Measurements from ENCODE around the gene RAB7B.

Gene RAB7B

DNA sequence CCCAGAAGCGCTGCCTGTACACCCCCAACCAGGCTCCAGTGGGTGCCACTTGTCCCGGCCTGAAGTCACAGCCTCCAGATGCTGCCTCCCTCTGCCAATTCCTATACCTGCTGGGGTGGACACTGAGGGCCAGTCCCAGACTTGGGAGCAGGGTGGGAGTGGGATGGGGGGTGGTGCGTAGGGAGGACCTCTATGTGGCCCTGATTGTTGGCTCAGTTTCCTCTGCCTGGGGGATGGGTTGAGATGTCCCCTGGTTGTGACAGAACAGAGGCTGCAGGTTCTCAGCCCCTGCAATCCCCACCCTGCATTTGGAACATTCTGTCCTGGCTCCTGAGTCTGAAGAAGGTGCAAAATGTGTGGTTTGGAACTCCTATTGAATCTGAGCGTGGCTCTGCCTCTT lies 27.2 kb downstream of the RAB7B start:
- H3K9ac ChIP-seq (ENCODE audit: low read length in 5 of 5), result no peak overlapping the region
- peaks cover 0 to 17% (median 4%) of the 10 kb centered on the region in 5 donors for H3K36me3 ChIP-seq (ENCODE audit: control insufficient read depth in 5 of 5, insufficient read depth in 5 of 5, low read length in 5 of 5)

DNA sequence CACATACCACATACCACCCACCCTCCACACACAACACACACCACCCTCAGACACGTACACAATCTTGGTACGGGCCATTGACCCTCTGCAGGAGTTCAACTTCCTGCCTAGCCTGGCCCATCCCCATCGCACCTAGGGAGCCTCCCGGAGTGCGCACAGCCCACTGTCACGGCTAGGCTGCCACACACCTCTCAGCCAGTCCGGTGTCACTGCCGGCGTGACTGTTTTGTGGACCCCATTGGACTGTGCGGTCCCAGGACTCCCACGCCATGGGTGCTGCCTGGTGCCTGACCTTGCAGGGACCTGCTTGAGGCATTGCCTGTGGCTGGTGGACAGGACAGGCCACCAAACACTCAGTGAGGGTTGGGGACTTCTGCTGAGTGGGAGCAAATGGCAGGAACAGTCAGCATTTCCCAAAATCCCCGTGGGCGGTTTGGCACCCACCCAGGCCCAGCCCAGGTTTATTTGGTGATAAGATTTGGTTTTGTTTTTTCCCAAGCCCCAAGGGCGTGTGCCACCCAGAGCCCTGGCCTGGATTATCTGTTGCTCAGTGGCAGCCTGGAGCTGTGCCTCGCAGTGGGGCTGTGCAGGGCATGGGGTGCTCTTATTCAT lies 27.7 kb downstream of the RAB7B start:
- Histone ChIP-seq H3K4me3 (ENCODE audit: low read depth in 1 of 5, low read length in 5 of 5) (no peak overlapping the region), H3K4me1 (ENCODE audit: control insufficient read depth in 5 of 5, insufficient read depth in 5 of 5, low read length in 5 of 5) (peaks cover 0 to 6% (median 2%) of the 10 kb centered on the region in 5 donors), H3K9ac (ENCODE audit: low read length in 5 of 5) (no peak overlapping the region), H3K36me3 (ENCODE audit: control insufficient read depth in 5 of 5, insufficient read depth in 5 of 5, low read length in 5 of 5) (peaks cover 0 to 17% (median 4%) of the 10 kb centered on the region in 5 donors), H3K9me3 (ENCODE audit: control insufficient read depth in 5 of 5, low read length in 5 of 5) (no peaks in the 10 kb centered on the region), H3K27me3 (ENCODE audit: control insufficient read depth in 5 of 5, insufficient read depth in 4 of 5, low read length in 5 of 5) (no peaks in the 10 kb centered on the region), H3K27ac (ENCODE audit: low read depth, low read length) (no peak overlapping the region)

More for the DNA sequence above, 27.2 kb downstream of the RAB7B start:
- H3K27ac ChIP-seq (ENCODE audit: low read depth, low read length), result no peak overlapping the region
- H3K9me3 ChIP-seq (ENCODE audit: control insufficient read depth in 5 of 5, low read length in 5 of 5), result no peaks in the 10 kb centered on the region
- H3K4me1 ChIP-seq (ENCODE audit: control insufficient read depth in 5 of 5, insufficient read depth in 5 of 5, low read length in 5 of 5), result peaks cover 0 to 6% (median 2%) of the 10 kb centered on the region in 5 donors
- no peak overlapping the region for H3K4me3 ChIP-seq (ENCODE audit: low read depth in 1 of 5, low read length in 5 of 5)
- no peaks in the 10 kb centered on the region for H3K27me3 ChIP-seq (ENCODE audit: control insufficient read depth in 5 of 5, insufficient read depth in 4 of 5, low read length in 5 of 5)

DNA sequence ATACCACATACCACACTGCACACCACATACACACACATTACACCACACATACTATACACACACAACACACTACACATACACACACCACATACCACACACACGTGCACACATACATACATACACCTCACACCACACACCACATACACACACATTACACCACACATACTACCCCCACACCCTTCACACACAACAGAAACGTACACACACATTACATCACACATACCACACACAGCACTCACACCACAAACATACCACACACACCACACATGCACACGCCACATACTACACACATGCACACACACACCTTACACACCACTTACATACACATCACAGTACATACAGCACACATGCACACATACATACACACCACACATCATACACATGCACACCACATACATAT lies 28.5 kb downstream of the RAB7B start:
- no peak overlapping the region for H3K9ac ChIP-seq (ENCODE audit: low read length in 5 of 5)
- H3K27ac ChIP-seq (ENCODE audit: low read depth, low read length), result no peak overlapping the region
- no peaks in the 10 kb centered on the region for H3K27me3 ChIP-seq (ENCODE audit: control insufficient read depth in 5 of 5, insufficient read depth in 4 of 5, low read length in 5 of 5)
- H3K4me1 ChIP-seq (ENCODE audit: control insufficient read depth in 5 of 5, insufficient read depth in 5 of 5, low read length in 5 of 5), result peaks cover 0 to 6% (median 2%) of the 10 kb centered on the region in 5 donors
- H3K36me3 ChIP-seq (ENCODE audit: control insufficient read depth in 5 of 5, insufficient read depth in 5 of 5, low read length in 5 of 5), result peaks cover 0 to 10% (median 4%) of the 10 kb centered on the region in 5 donors
- H3K9me3 ChIP-seq (ENCODE audit: control insufficient read depth in 5 of 5, low read length in 5 of 5), result no peaks in the 10 kb centered on the region
- no peak overlapping the region for H3K4me3 ChIP-seq (ENCODE audit: low read depth in 1 of 5, low read length in 5 of 5)

DNA sequence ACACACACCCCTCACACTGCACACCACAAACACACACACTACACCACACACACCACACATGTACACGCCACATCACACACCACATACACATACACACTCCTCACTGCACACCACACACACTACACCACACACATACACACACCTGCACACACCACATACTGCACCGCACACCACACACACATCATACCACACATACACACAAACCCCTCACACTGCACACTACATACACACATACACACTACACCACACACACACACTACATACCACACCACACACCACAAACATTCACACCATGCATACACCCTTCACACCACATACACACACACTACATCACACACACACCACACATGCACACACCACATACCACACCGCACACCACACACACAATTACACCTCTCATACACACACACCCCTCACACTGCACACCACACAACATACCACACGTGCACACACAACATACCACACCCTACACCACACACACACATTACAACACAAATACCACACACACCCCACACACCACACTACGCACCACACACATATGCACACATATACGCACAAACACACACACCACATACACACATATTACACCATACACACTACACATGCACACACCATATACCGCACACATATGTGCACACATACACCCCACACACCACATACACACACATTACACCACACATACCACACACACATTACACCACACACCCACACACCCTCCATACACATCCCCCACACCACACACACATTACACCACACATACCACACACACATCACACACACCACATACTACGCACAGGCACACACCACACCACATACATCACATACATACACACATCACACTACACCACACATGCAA lies 29.6 kb downstream of the RAB7B start:
- Histone ChIP-seq H3K27ac (ENCODE audit: low read depth, low read length) (no peak overlapping the region), H3K4me3 (ENCODE audit: low read depth in 1 of 5, low read length in 5 of 5) (no peak overlapping the region), H3K36me3 (ENCODE audit: control insufficient read depth in 5 of 5, insufficient read depth in 5 of 5, low read length in 5 of 5) (peaks cover 0 to 7% (median 4%) of the 10 kb centered on the region in 5 donors), H3K27me3 (ENCODE audit: control insufficient read depth in 5 of 5, insufficient read depth in 4 of 5, low read length in 5 of 5) (no peaks in the 10 kb centered on the region), H3K4me1 (ENCODE audit: control insufficient read depth in 5 of 5, insufficient read depth in 5 of 5, low read length in 5 of 5) (peaks cover 0 to 6% (median 2%) of the 10 kb centered on the region in 5 donors), H3K9ac (ENCODE audit: low read length in 5 of 5) (no peak overlapping the region), H3K9me3 (ENCODE audit: control insufficient read depth in 5 of 5, low read length in 5 of 5) (no peaks in the 10 kb centered on the region)

DNA sequence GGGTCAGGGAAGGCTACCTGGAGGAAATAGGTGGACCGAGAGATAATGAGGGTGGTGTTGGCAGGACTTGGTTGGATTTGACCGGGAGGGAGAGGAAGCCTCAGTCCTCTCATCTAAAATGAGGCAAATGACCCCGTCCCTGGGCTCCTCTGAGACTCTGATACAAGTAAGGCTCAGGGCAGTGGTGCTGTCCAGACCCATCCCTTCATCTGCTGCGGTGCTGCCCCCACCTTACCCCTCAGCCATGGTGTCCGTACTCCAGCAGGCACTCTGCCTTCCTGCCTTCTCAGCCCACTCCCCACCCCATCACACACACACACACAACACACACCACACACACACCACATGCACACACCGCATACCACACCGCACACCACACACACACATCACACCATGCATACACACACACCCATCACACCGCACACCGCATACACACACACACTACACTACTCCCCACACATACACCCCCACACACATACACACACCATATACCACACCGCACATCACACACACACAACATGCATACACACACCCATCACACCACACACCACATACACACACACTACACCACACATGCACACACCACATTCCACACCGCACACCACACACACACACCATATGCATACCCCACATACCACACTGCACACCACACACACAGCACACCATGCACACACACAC lies 30.6 kb downstream of the RAB7B start:
- Histone ChIP-seq H3K9me3 (ENCODE audit: control insufficient read depth in 5 of 5, low read length in 5 of 5) (no peaks in the 10 kb centered on the region), H3K4me1 (ENCODE audit: control insufficient read depth in 5 of 5, insufficient read depth in 5 of 5, low read length in 5 of 5) (peaks cover 0 to 6% (median 2%) of the 10 kb centered on the region in 5 donors), H3K36me3 (ENCODE audit: control insufficient read depth in 5 of 5, insufficient read depth in 5 of 5, low read length in 5 of 5) (no peaks in the 10 kb centered on the region), H3K27ac (ENCODE audit: low read depth, low read length) (no peak overlapping the region), H3K9ac (ENCODE audit: low read length in 5 of 5) (no peak overlapping the region), H3K4me3 (ENCODE audit: low read depth in 1 of 5, low read length in 5 of 5) (no peak overlapping the region), H3K27me3 (ENCODE audit: control insufficient read depth in 5 of 5, insufficient read depth in 4 of 5, low read length in 5 of 5) (no peaks in the 10 kb centered on the region)

DNA sequence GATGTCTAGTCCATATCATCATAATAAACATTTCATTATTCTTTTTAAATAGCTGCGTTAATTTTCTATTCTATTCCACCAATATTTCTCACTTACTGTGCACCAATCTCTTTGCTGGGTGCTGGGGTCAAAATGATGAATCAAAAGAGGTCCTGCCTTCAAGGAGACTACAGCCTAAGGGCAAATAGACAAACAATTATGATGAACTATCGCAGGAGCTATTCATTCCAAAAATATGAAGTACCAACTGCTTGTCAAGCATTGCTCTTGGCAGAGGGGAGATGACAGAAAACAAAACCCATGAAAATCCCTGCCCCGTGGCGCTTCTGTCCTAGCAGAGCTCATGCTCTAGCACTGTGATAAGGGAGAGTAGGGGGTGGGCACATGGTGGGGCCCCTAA lies 31.1 kb downstream of the RAB7B start:
- Histone ChIP-seq H3K9me3 (ENCODE audit: control insufficient read depth in 5 of 5, low read length in 5 of 5) (no peaks in the 10 kb centered on the region), H3K27me3 (ENCODE audit: control insufficient read depth in 5 of 5, insufficient read depth in 4 of 5, low read length in 5 of 5) (no peaks in the 10 kb centered on the region), H3K4me1 (ENCODE audit: control insufficient read depth in 5 of 5, insufficient read depth in 5 of 5, low read length in 5 of 5) (peaks cover 0 to 5% (median 2%) of the 10 kb centered on the region in 5 donors), H3K9ac (ENCODE audit: low read length in 5 of 5) (no peak overlapping the region), H3K27ac (ENCODE audit: low read depth, low read length) (no peak overlapping the region), H3K36me3 (ENCODE audit: control insufficient read depth in 5 of 5, insufficient read depth in 5 of 5, low read length in 5 of 5) (no peaks in the 10 kb centered on the region), H3K4me3 (ENCODE audit: low read depth in 1 of 5, low read length in 5 of 5) (no peak overlapping the region)

DNA sequence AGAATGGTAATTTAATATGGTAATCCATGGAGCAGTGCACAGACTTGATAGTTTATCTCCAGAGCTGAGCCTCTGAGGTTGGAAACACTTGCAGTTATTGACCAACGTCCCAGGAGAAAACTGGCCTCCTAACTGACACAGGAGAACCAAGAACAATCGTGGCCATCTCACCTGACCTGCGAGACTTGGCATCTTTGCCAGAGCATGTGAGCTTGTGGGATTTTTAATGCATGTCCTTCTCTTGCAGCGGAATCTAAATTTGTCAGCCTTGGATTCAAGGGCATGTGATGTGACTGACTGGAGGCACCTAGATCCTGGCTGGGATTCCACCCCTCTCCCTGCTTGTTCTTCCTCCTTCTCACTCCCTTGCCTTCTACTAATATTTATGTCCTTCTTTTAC lies 32.1 kb downstream of the RAB7B start:
- no peak overlapping the region for H3K9ac ChIP-seq (ENCODE audit: low read length in 5 of 5)
- H3K27me3 ChIP-seq (ENCODE audit: control insufficient read depth in 5 of 5, insufficient read depth in 4 of 5, low read length in 5 of 5), result no peaks in the 10 kb centered on the region
- no peaks in the 10 kb centered on the region for H3K9me3 ChIP-seq (ENCODE audit: control insufficient read depth in 5 of 5, low read length in 5 of 5)
- no peak overlapping the region for H3K27ac ChIP-seq (ENCODE audit: low read depth, low read length)
- H3K4me3 ChIP-seq (ENCODE audit: low read depth in 1 of 5, low read length in 5 of 5), result no peak overlapping the region
- no peaks in the 10 kb centered on the region for H3K4me1 ChIP-seq (ENCODE audit: control insufficient read depth in 5 of 5, insufficient read depth in 5 of 5, low read length in 5 of 5)
- no peaks in the 10 kb centered on the region for H3K36me3 ChIP-seq (ENCODE audit: control insufficient read depth in 5 of 5, insufficient read depth in 5 of 5, low read length in 5 of 5)

DNA sequence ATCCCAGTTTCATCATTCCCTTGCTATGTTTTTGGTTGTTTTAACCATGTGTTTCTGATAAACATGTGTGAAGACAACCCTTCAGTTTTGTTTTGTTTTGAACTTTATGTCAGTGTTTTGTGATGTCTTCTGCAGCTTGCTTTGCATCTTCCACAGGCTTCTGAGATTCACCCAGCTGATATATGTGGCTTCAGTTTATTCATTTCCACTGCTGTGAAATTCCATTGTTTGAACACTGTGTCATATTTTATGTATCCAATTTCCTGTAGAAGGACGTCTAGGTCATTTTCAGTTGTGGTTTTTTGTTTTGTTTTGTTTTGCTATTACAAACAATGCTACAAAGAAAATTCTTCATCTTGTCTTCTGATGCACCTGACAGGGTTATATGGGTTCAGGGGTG lies 32.7 kb downstream of the RAB7B start:
- no peak overlapping the region for H3K27ac ChIP-seq (ENCODE audit: low read depth, low read length)
- no peaks in the 10 kb centered on the region for H3K27me3 ChIP-seq (ENCODE audit: control insufficient read depth in 5 of 5, insufficient read depth in 4 of 5, low read length in 5 of 5)
- H3K9me3 ChIP-seq (ENCODE audit: control insufficient read depth in 5 of 5, low read length in 5 of 5), result no peaks in the 10 kb centered on the region
- H3K4me1 ChIP-seq (ENCODE audit: control insufficient read depth in 5 of 5, insufficient read depth in 5 of 5, low read length in 5 of 5), result no peaks in the 10 kb centered on the region
- no peak overlapping the region for H3K4me3 ChIP-seq (ENCODE audit: low read depth in 1 of 5, low read length in 5 of 5)
- no peak overlapping the region for H3K9ac ChIP-seq (ENCODE audit: low read length in 5 of 5)
- H3K36me3 ChIP-seq (ENCODE audit: control insufficient read depth in 5 of 5, insufficient read depth in 5 of 5, low read length in 5 of 5), result no peaks in the 10 kb centered on the region

DNA sequence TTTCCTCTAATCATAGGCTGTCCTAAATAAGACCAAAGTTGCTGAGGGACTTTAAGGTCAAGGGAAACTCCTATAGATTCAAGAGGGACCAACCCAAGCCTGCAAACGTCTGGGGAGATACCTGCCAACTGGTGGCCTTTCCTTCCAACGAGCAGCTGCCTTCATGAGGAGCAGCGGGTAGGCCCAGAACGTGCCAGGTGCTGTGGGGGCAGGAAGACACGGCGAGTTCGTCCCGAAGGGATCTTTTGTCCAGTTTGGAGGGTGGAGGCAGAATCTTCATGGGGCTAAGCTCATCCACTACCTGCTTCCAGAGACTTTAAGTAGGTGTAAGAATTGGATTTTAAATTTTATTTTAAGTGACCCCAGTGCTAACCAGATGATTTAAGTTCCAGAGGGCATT lies 34.0 kb downstream of the RAB7B start:
- Histone ChIP-seq H3K27ac (ENCODE audit: low read depth, low read length) (no peak overlapping the region), H3K4me3 (ENCODE audit: low read depth in 1 of 5, low read length in 5 of 5) (no peak overlapping the region), H3K27me3 (ENCODE audit: control insufficient read depth in 5 of 5, insufficient read depth in 4 of 5, low read length in 5 of 5) (peaks cover 0 to 2% (median 0%) of the 10 kb centered on the region in 5 donors), H3K4me1 (ENCODE audit: control insufficient read depth in 5 of 5, insufficient read depth in 5 of 5, low read length in 5 of 5) (no peaks in the 10 kb centered on the region), H3K9ac (ENCODE audit: low read length in 5 of 5) (no peak overlapping the region), H3K36me3 (ENCODE audit: control insufficient read depth in 5 of 5, insufficient read depth in 5 of 5, low read length in 5 of 5) (no peaks in the 10 kb centered on the region), H3K9me3 (ENCODE audit: control insufficient read depth in 5 of 5, low read length in 5 of 5) (no peaks in the 10 kb centered on the region)

Data from subcutaneous abdominal adipose tissue (tissue), 5 donors.